ENCODE results near the gene VAV2. TPM values are rescaled to one million over a fixed set of nuclear protein-coding genes. Genes with fewer than 3 reads are reported as not detected.
A peak's percentile ranks its signal among the peaks of the same experiment; 100 is the strongest.
"Not testable (repeated sequence)": the region's sequence is repeated elsewhere in the genome, so short reads cannot be mapped to it uniquely, and the experiment has no call there.

VAV2 gene
- total RNA-seq, 1 donor from 2014 or later = 18.7 TPM

- peak overlapping the region; percentile 88 for H3K4me3 ChIP-seq (ENCODE audit: low read depth, low read length)
- no peak for DNase-seq (ENCODE audit: low read depth)
- TF ChIP-seq, protein P1, sequence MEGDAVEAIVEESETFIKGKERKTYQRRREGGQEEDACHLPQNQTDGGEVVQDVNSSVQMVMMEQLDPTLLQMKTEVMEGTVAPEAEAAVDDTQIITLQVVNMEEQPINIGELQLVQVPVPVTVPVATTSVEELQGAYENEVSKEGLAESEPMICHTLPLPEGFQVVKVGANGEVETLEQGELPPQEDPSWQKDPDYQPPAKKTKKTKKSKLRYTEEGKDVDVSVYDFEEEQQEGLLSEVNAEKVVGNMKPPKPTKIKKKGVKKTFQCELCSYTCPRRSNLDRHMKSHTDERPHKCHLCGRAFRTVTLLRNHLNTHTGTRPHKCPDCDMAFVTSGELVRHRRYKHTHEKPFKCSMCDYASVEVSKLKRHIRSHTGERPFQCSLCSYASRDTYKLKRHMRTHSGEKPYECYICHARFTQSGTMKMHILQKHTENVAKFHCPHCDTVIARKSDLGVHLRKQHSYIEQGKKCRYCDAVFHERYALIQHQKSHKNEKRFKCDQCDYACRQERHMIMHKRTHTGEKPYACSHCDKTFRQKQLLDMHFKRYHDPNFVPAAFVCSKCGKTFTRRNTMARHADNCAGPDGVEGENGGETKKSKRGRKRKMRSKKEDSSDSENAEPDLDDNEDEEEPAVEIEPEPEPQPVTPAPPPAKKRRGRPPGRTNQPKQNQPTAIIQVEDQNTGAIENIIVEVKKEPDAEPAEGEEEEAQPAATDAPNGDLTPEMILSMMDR (conservative IDR thresholded peaks at IDR 0.05; ENCODE audit: low read depth, low read length) = no peak
Observed at GRCh38 chr9:133991214-133991921, 756 bp downstream of the VAV2 start.

DNA sequence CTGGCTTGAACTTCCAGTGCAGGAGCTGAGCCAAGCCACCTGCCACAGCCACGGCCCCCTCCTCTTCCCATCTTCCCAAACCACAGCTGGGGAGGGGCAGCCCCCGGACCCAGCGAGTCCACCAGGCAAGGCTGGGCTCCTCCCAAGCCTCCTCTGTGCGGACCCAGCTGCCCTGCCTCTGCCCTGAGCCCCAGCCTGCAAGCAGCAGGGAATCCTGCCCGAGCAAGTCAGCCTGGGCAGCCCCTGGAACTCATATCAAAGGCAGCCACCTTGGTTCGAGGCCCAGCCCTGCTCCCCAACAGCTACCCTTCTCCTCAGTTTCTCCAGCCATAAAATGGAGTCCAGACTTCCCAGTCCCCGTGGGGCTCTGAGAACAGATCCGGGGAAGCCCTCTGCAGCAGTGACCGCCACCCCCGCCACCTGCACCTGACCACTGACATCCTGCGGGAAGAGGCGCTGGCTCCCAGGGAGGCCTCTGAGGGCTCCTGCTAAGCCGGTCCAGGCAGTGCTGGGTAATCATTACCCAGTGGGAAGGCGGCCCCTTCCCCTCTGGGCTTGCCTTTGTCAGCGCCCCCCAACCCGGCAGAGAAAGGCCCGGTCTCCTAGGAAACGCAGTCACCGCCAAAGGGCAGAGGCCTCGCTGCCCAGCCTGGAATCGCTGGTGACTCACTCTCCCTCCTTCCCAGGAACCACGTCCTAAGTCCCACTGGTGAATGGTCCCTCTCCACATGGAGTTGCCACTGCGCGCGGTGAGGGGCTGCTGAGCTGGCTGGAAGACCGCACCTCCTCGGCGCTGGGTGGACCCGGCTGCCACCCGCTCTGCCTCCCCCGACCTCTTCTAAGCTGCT, 1.5 kb downstream of the VAV2 start:
- TF ChIP-seq, protein P1 (conservative IDR thresholded peaks at IDR 0.05; ENCODE audit: low read depth, low read length) = no peak
- peak overlapping the region; percentile 88 for H3K4me3 ChIP-seq (ENCODE audit: low read depth, low read length)

DNA sequence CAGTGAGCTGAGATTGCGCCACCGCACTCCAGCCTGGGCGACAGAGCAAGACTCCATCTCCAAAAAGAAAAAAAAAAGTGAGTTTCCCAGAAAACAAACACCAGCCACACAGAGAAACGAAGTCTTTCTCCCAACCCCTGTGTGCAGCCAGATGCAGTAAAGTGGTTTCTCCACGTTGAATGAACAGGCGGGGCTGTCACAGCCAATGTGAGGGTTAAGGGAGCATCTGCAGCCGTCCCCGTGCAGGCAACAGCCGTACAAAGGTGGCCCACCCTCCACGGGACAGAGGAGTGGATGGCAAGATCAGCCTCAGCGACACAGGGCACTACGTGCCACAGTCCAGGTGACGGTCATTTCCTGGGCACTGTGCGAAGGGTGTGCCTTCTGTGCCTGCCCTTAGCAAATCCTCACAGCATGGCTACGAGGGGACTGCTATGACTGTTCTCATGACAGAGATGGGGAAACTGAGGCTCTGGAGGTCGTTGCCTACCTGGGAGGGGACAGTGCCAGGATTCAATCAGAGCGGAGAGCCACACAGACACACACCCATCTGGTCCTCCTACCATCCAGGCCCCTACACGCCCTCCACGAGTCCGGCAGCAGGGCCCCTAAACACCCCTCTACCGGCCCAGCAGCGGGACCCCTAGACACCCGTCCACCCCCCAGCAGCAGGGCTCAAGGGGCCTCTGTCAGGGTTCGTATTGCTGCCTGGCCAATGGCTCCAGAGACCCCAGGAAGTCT, 2.3 kb downstream of the VAV2 start:
- no peak for DNase-seq (ENCODE audit: low read depth)
- TF ChIP-seq, protein P1 (conservative IDR thresholded peaks at IDR 0.05; ENCODE audit: low read depth, low read length) = no peak
- peak overlapping the region; percentile 88 for H3K4me3 ChIP-seq (ENCODE audit: low read depth, low read length)

More for the DNA sequence above, 1.5 kb downstream of the VAV2 start:
- DNase-seq (ENCODE audit: low read depth) = peak; percentile 69

DNA sequence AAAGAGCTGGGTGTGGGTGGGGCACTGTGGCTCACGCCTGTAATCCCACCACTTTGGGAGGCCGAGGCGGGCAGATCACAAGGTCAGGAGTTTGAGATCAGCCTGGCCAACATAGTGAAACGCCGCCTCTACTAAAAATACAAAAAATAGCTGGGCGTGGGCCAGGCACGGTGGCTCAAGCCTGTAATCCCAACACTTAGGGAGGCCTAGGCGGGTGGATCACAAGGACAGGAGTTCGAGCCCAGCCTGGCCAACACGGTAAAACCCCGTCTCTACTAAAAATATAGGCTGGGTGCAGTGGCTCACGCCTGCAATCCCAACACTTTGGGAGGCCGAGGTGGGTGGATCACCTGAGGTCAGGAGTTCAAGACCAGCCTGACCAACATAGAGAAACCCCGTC, 3.4 kb downstream of the VAV2 start:
- not testable (repeated sequence) for DNase-seq (ENCODE audit: low read depth); H3K4me3 ChIP-seq (ENCODE audit: low read depth, low read length)

GRCh38 chr9:133987946-133988665, 4.0 kb downstream of the VAV2 start:
- DNase-seq (ENCODE audit: low read depth) = no peak
- no peak overlapping the region for H3K4me3 ChIP-seq (ENCODE audit: low read depth, low read length)
- TF ChIP-seq, protein P1 (conservative IDR thresholded peaks at IDR 0.05; ENCODE audit: low read depth, low read length) = no peak

DNA sequence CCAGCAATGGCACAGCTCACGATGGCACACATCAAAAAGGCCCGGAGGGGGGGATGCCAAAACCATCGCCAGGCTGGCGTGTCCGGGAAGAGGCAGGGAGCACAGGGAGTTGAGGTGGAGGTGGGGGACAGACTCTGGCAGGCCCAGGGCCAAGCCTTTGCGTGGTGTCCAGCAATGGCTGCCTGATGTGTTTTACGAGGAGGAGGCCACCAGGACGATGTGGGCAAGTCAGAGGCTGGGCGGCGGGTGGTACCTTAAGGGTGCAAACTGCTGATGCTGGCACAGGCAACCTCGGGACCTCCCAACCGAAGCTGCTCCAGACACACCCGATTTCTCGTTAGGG, 4.7 kb downstream of the VAV2 start:
- TF ChIP-seq, protein P1 (conservative IDR thresholded peaks at IDR 0.05; ENCODE audit: low read depth, low read length) = no peak
- H3K4me3 ChIP-seq (ENCODE audit: low read depth, low read length) = no peak overlapping the region
- no peak for DNase-seq (ENCODE audit: low read depth)

All from epithelial cell of proximal tubule (primary cell).